Measurements from ENCODE around the gene EDIL3.
A peak's percentile ranks its signal among the peaks of the same experiment; 100 is the strongest.

EDIL3 gene

DNA sequence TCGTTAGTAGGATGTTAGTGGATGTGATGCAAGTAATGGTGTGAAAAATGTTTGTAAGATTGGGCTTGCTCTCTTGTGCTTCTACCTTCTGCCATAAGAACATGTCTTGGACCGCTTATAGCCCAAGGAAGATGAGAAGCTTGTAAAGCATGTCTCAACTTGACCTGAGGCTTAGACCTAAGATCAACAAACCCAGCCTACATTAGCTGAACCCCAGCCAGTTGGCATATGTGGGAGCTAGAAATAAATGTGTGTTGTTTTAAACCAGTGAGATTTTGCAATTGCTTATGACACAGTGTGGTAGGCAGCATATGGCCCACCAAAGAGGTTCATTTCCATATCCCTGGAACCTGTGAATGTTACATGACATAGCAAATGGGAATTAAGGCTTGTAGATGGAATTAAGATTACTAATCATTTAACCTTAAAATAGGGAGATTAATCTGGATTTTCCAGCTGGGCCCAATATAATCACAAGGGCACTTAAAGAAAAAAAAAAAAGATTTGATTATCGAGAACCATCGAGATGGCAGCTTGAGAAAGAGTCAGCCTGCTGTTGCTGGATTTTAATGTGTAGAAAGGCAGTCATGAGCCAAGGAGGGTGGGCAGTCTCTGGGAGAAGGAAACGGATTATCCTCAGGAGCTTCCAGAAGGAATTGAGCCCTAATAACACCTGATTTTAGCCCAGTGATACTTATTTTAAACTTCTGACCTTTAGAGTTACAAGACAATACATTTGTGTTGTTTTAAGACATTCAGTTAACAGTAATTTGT lies 27.3 kb upstream of the EDIL3 start:
- TF ChIP-seq, protein P1, sequence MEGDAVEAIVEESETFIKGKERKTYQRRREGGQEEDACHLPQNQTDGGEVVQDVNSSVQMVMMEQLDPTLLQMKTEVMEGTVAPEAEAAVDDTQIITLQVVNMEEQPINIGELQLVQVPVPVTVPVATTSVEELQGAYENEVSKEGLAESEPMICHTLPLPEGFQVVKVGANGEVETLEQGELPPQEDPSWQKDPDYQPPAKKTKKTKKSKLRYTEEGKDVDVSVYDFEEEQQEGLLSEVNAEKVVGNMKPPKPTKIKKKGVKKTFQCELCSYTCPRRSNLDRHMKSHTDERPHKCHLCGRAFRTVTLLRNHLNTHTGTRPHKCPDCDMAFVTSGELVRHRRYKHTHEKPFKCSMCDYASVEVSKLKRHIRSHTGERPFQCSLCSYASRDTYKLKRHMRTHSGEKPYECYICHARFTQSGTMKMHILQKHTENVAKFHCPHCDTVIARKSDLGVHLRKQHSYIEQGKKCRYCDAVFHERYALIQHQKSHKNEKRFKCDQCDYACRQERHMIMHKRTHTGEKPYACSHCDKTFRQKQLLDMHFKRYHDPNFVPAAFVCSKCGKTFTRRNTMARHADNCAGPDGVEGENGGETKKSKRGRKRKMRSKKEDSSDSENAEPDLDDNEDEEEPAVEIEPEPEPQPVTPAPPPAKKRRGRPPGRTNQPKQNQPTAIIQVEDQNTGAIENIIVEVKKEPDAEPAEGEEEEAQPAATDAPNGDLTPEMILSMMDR (IDR thresholded peaks at IDR 0.05; ENCODE audit: low read depth, low read length): no peak
- H3K4me3 ChIP-seq (ENCODE audit: low read depth, low read length): no peak overlapping the region

DNA sequence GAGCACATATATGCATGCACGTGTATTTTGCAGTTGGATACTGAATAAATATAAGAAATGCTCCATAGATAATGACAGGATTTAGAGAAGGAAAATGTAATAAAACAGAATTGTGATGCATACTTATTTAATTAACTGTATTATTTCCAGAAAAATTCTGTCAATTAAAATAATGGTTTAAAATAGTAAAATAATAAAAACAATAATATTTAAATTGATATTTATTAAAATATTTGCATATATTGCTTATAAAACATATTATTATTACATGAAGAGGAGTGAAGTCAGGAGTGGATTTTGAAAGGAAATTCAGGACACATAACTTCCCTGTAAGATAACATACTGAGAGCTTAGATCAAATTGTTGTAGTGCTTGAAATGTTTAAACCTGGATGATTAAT lies 21.4 kb upstream of the EDIL3 start:
- TF ChIP-seq, protein P1 (IDR thresholded peaks at IDR 0.05; ENCODE audit: low read depth, low read length): no peak
- H3K4me3 ChIP-seq (ENCODE audit: low read depth, low read length): no peak overlapping the region

DNA sequence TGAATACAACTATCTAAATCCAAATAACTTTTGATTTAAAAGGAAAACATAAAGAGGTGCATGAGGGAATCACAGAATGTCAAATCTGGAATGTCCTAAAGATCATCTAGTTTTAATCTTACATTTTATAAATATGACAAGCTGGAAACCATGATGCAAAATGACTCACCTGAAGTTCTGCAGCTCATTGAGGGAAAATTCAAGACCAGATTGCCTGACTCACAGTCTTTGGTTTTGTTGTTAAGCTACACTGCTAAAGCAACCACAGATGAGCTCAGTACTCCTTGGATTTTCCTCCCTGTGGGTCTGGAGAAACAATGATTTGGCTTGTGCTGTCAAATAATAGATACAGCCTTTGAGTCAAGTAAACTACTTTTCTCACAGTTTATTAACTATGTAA lies 19.1 kb upstream of the EDIL3 start:
- TF ChIP-seq, protein P1 (IDR thresholded peaks at IDR 0.05; ENCODE audit: low read depth, low read length): no peak
- no peak overlapping the region for H3K4me3 ChIP-seq (ENCODE audit: low read depth, low read length)

DNA sequence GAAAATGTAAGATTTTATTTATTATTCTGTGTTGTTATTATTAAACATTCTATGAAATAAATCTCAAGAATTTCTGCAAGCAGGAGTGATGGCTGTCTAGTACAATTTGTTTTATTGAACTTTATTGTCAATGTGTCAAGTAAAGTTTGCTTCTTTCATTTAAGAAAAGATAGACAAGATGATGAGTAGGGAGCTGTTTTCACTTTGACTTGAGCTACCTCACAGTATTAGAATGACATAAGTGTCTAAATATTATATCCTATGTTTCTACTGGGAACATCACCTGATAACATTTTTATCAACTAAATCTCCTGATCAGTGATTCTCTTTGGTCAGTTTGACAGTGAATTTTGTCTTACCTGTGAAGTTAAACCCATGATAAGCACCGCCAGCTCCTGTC lies 12.7 kb upstream of the EDIL3 start:
- no peak overlapping the region for H3K4me3 ChIP-seq (ENCODE audit: low read depth, low read length)
- TF ChIP-seq, protein P1 (IDR thresholded peaks at IDR 0.05; ENCODE audit: low read depth, low read length): no peak

DNA sequence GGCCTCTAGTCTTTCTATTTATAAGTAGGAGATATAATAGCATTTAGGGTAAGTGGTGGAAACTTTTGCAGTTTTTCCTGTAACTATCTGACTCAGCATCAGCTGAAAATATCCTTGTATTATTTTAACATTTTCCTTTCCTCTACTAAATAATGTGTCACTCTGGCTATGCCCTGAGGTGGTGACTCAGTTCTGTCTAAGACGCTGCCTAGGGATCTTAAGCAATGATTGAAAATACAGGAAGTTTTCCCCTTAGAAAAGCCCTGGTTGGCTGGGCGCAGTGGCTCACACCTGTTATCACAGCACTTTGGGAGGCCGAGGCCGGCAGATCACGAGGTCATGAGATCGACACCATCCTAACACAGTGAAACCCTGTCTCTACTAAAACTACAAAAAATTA lies 9.3 kb upstream of the EDIL3 start:
- TF ChIP-seq, protein P1 (IDR thresholded peaks at IDR 0.05; ENCODE audit: low read depth, low read length): no peak
- H3K4me3 ChIP-seq (ENCODE audit: low read depth, low read length): no peak overlapping the region

DNA sequence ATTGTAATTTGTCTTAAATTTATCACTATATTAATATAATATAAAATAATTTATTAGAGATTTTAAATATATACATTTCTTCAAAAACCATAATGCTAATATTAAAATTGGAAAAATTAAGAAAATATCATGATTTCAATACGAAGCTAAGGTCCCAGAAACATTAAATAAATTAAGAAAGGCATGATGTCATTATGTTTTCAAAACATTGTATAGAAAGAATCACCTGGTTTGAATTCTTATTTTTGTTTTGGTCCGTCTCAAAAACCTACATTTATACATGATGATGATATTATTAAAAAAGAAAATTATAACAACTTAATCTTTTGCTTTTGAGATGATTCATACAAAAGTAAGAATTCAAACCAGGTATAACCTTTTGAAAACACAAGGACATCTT lies 8.2 kb upstream of the EDIL3 start:
- TF ChIP-seq, protein P1 (IDR thresholded peaks at IDR 0.05; ENCODE audit: low read depth, low read length): no peak
- H3K4me3 ChIP-seq (ENCODE audit: low read depth, low read length): no peak overlapping the region

DNA sequence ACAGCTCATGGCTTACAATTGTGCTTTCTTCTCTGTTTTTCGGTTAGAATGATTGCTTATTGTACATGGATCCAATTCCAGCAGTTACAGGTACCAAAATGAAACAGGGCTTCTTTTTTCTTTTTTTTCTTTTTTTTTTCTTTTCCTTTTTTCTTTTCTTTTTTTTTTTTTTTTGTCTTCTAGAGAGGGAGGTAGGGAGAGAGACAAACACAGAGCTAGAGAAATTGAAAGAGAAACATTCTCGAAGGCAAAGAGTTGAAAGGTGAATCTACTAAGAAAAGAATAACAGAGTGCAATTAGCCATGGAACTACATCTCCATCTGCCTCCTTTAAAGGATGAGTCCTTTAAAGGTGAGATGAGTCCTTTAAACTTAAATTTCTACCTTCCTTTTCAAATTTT lies 1.0 kb upstream of the EDIL3 start:
- peak overlapping the region; percentile 87 for H3K4me3 ChIP-seq (ENCODE audit: low read depth, low read length)
- TF ChIP-seq, protein P1 (IDR thresholded peaks at IDR 0.05; ENCODE audit: low read depth, low read length): no peak

Data from WI38 (cell line).